Activated CD4-positive, alpha-beta T cell treated with anti-CD3 and anti-CD28 coated beads for 24 hours (primary cell): ENCODE data around the gene ATF7IP.

Experiments
- DNase-seq, 2 donors: peaks; one replicate each; pipeline ENCODE4 v3.0.0-alpha.2; 2020; ENCODE audit warnings: low read depth in 2 of 2

The ATF7IP gene

GRCh38 chr12:14410841-14411569, 45.5 kb downstream of the ATF7IP start:
- no peak for DNase-seq

- no peak for DNase-seq
Observed at GRCh38 chr12:14416658-14417057, 51.2 kb downstream of the ATF7IP start.

GRCh38 chr12:14417715-14418114, 52.2 kb downstream of the ATF7IP start:
- peak; percentile 16 to 36 for DNase-seq

DNA sequence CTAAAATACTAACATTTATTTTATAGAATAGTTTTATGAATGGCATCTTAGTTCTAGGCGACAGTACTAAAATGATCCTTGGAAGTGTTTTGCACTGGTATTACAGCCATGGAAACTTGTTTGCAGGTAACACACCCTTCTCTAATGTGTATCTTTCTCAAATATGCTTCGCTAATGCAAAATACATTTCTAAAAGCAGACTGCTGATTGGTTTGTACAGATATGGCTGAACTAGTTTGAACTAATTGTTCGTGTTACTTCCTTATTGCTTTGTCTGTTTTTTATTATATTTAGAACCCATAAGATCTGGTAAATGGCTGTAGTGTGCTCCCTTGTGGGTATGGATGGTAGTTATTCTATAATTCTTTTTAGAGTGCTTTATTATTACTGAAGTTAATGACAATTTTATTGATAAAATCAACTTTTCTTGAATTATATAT, 53.0 kb downstream of the ATF7IP start:
- DNase-seq, result no peak

DNA sequence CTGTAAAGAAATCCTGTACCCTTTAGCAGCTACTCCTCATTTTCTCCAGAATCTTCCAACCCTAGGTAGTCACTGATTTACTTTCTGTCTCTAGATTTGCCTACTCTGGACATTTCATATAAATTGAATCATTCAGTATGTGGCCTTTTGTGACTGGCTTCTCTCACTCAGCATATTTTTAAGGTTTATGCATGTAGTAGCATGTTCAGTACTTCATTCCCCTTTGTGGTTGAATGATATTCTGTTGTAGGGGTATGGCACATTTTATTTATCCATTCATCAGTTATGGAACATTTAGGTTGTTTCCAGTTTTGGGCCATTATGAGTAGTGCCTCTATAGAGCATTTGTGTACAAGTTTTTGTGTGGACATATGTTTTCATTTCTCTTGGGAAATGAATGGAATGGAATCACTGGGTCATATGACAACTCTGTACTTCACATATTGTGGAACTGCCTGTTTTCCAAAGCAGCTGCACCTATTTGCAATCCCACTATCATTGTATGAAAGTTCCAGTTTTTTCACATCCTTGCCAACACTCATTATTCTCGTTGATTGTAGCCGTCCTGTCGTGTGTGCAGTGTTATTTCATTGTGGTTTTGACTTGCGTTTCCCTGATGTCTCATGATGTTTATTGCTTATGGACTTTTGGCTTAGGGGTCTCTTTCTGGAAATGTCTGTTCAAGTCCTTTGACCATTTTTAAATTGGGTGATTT, 57.2 kb downstream of the ATF7IP start:
- DNase-seq, result no peak

DNA sequence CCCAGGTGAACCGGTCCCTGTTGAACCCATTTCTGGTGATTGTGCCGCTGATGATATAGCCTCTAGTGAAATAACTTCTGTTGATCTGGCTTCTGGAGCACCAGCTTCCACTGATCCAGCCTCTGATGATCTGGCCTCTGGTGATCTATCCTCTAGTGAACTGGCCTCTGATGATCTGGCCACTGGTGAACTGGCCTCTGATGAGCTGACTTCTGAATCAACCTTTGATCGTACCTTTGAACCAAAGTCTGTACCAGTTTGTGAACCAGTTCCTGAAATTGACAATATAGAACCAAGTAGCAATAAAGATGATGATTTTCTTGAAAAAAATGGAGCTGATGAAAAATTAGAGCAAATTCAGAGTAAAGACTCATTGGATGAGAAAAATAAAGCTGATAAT, 59.1 kb downstream of the ATF7IP start:
- DNase-seq, result no peak

GRCh38 chr12:14426792-14427191, 61.3 kb downstream of the ATF7IP start:
- DNase-seq, result no peak

- no peak for DNase-seq
Observed at GRCh38 chr12:14427929-14428328, 62.4 kb downstream of the ATF7IP start.

DNA sequence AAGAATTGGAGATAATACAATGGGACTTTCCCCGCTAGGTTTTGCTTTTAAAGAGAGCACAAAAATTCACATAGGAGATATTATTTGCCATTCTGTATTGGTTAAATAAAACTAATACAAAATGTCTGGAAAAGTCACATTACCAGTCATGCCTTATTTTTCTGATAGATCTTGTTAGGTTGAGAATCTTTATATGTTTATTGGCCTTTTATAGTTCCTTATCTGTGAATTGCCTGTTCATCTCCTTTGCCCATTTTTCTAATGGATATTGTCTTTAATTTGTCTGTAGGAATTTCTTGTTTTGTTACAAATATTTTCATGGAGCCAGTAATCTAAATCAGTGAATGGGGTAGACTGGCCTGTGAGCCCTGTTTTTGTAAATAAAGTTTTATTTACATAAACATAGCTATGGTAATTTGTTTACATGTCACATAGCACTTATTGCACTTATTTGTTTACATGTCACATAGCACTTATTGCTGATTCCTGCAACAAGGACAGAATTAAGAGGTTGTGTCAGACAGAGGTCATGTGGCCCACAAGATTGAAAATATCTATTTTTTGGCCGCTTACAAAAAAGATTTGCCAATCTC, 65.0 kb downstream of the ATF7IP start:
- no peak for DNase-seq

DNA sequence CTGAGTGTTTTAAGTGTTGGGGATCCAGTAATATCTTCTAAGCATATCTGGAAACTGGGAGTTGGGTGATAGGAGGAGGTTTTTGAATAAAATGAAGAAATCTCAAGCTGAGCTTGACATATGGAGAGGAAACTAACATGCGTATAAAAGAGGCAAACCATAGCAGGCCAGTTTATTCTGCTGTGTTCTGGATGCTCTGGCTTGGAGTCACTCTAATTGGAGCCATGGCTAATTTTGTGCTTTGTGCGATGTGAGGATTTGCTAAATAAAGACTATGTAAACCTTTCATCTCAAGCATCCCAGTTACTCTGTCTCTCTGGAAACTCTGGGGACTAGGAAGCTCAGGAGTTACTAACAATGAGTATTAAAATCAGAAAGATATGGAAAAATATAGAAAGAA, 66.5 kb downstream of the ATF7IP start:
- no peak for DNase-seq

DNA sequence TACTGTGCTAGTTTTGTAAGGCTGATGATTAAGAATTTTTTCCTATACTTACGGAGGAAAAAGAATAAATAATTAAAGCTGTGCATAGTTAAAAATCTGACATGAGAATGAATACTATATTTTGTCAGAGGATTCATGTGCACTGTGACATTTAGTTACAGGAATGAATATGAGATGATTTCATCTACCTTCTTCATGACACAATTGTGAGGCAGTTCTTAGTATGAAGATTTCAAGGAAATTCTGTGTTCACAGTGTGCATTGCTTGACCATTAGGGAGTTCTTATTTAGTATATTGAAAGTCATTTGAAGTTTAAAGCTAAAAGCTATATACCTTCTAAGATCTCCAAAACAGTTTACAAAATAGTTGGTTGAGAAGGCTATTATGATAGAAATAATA, 70.1 kb downstream of the ATF7IP start:
- no peak for DNase-seq

DNA sequence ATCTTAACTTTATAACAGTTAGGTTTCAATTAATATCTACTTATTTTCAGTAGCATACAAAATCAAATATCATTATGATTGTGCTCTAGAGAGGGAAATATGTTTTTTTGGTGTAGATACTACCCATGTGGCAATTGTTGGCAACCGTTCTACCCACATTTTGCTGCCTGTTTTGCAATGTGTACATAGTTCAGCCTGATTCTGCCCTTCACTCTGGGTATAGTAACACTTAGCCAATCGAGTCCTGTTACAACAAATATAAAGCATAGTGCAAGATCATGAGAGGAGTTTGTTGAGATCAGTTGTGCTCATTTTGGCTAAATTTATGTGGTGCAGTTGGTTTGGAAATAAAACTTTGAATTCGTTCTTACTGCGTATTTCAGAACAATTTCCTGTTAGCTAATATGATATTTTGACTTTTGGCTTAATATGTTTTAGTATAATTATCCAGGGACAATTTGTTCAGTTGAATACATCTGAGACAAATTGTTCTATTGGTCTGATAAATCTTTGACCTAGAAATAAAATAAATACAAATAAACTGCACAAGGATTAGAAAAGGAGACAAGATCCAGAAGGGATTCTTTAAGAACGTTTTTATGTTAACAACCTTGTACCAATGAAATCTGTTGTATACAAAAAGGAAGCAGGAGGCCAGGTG, 76.9 kb downstream of the ATF7IP start:
- no peak for DNase-seq

GRCh38 chr12:14443531-14443930, 78.0 kb downstream of the ATF7IP start:
- DNase-seq, result no peak

DNA sequence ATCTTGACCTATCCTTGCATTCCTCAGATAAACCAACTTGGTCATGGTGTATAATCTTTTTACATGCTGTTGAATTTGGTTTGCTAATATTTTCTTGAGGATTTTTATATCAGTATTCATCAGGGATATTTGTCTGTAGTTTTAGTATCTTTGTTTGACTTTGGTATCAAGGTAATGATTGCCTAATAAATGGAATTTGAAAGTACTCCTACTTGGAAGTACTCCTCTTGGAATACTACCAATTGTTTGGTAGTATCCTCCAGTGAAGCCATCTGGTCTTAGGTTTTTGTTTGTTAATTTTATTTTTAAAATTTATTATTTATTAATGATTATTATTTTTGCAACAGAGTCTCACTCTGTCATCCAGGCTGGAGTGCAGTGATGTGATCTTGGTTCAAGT, 85.0 kb downstream of the ATF7IP start:
- no peak for DNase-seq

DNA sequence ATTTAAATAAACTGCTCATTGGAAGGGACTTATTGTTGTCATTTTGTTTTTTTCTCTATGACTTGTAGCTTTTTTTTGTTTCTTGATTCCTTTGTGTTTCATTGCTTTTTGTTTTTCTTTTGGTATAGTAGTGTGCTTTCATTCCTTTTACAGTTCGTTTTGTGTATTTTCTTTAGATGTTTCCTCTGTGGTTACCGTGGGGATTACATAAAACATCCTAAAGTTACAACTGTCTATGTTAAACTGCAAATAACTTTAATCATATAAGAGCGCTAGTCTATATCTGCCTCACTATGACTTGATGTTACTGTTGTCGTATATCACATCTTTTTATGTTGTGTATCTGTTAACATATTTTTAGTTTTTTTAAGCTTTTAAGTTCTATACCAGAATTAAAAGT, 86.9 kb downstream of the ATF7IP start:
- no peak for DNase-seq

GRCh38 chr12:14452865-14453264, 87.4 kb downstream of the ATF7IP start:
- DNase-seq, result no peak

DNA sequence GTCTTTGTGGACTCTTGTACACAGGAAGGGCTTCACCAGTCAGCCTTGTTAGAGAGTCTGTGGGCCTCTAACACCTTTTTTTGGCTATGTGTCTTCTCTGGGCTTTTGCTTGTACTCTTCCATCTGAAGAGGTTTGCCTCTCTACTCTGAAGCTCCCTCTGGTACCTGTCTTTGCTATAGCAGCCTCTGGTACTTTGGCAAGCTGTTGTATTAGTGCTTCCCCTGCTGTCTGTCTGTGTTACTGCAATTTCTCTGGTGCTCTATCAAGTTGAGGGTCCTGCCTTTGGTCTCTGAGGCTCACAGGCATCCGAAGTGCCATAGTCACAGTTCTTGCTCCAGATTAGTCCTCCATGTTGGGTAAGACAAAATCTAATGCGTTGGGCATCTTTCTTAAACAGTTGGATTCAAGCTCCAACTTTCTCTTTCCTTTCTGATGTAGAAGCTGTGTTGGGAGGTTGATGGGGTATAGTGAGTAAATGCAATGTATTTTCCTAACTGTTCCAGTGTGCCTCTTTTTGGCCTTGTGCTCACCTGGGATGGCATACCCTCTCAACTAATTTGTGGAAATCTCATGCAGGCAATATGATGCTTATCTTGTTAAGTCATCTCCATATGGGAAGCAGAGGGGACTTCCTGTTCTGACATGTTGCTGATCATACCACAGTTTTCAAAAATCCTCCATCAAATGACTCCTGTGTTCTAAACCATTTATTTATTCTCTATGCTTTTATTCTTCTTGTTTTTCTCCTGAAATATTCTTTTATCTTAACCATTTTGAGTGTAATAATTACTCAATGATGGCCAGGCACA, 88.8 kb downstream of the ATF7IP start:
- DNase-seq, result peak in 1 of 2 donors; percentile 4

DNA sequence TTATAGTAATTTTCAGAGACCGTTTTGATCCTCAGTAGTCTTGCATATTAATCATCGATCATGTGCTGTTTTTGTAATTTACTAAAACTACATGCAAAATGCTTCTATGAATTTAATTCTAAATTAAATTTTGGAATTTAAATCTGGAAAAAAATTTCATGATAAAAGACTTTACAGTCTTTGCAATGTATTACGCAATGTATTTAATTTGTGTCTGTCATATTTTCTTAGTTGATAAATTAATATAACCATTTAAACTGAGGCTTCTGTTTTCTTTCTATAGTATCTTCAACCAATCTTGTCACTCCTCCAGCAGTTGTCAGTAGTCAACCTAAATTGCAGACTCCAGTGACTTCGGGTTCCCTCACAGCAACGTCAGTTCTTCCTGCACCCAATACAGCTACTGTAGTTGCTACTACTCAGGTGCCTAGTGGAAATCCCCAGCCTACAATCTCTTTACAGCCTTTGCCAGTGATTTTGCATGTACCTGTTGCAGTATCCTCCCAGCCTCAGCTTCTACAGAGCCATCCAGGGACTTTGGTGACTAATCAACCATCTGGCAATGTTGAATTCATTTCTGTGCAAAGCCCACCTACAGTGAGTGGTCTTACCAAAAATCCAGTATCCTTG, 94.8 kb downstream of the ATF7IP start:
- DNase-seq, result no peak

- DNase-seq, result no peak
Observed at GRCh38 chr12:14471497-14471896, 106.0 kb downstream of the ATF7IP start.

DNA sequence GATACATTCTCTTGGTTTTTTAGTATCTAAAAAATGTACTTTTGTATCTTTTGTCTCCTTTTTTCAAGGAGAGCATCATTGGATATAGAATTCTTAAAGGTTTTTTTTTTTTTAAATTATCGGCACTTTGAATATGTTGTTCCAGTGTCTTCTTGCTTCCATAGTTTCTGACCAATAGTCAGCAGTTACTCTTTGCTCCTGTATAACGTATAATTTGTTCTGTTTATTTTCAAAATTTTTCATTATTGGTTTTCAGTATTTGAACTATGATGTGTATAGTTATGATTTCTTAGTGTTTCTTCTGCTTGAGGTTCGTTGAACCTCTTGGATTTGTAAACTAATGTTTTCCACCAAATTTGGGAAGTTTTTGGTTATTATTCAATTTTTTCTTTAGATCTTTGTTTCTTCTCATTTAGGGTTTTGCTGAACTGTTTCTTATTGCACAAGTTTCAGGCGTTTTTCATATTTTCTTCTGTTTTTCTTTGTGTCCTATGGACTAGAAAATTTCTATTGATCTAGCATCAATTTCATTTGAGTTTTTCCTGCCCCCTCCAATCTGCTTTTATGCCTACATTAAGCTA, 108.3 kb downstream of the ATF7IP start:
- no peak for DNase-seq

- DNase-seq, result no peak
Observed at GRCh38 chr12:14479004-14479403, 113.5 kb downstream of the ATF7IP start.
